Non-pigmented ciliary epithelial cell (primary cell): Measurements from ENCODE around the gene PLA2R1.
"Not testable (repeated sequence)": the region's sequence is repeated elsewhere in the genome, so short reads cannot be mapped to it uniquely, and the experiment has no call there.

Source experiments
- DNase-seq: peaks from one replicate; pipeline ENCODE4 v3.0.0-alpha.2; 2010; ENCODE audit warnings: low read depth

The PLA2R1 gene

DNA sequence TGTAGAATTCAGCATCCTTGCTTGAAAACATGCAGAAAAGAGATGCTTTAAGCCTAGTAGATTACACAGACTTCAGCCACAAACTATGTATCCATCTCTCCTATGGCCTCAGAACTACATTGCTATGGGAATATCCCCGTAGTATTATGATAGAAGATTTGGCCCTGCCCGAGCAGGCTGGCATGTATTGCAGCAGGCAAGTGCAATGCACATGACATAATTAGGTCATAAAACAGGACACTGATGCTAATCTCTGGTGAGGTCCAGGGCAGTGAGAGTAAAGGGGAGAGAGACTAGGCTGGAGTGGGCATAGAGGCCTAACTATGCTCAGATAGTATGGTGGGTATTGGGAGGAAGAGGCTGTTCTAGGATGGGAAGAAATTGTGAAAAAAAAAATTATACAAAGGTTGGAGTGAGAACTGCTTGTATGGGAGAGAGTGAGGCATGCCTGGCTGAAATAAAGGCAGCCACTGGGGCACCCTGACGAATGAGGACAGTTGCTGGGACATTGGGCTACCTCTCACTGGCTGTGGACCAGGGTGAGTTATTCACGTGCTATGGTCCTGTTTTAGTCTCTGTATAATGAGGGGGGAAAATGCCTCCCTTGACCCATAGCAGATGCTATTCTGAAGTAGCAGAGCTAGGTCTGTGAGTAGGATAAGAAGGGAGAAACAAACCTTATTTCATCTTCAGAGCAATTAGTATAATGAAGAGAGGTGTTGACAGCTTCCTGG lies 1.6 kb upstream of the PLA2R1 start:
- DNase-seq, result no peak

- DNase-seq, result no peak
Observed at GRCh38 chr2:160063271-160063670, 856 bp upstream of the PLA2R1 start.

- no peak for DNase-seq
Observed at GRCh38 chr2:160061944-160062291, 497 bp downstream of the PLA2R1 start.

DNA sequence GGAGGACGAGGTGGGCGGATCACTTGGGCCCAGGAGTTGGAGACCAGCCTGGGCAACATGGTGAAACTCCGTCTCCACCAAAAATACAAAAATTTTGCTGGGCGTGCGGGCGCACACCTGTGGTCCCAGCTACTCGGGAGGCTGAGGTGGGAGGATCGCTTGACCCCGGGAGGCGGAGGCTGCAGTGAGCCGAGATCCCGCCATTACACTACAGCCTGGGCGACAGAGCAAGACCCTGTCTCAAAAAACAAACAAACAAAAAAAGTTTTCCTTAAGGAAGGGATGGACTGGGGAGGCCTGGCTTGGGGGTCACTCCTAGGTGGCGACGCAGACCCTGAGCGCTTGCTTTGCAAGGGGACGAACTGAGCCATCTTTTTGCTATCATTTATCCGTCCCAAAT lies 882 bp downstream of the PLA2R1 start:
- no peak for DNase-seq

GRCh38 chr2:160060297-160060696 lies 2.1 kb downstream of the PLA2R1 start:
- no peak for DNase-seq

- DNase-seq, result no peak
Observed at GRCh38 chr2:160057356-160057755, 5.1 kb downstream of the PLA2R1 start.

- DNase-seq, result no peak
Observed at GRCh38 chr2:160055726-160056108, 6.7 kb downstream of the PLA2R1 start.

GRCh38 chr2:160054984-160055725 lies 7.3 kb downstream of the PLA2R1 start:
- DNase-seq, result no peak

- DNase-seq, result no peak
Observed at GRCh38 chr2:160053946-160054345, 8.5 kb downstream of the PLA2R1 start.

GRCh38 chr2:160052531-160052930 lies 9.9 kb downstream of the PLA2R1 start:
- no peak for DNase-seq

GRCh38 chr2:160051371-160051800 lies 11.0 kb downstream of the PLA2R1 start:
- no peak for DNase-seq

DNA sequence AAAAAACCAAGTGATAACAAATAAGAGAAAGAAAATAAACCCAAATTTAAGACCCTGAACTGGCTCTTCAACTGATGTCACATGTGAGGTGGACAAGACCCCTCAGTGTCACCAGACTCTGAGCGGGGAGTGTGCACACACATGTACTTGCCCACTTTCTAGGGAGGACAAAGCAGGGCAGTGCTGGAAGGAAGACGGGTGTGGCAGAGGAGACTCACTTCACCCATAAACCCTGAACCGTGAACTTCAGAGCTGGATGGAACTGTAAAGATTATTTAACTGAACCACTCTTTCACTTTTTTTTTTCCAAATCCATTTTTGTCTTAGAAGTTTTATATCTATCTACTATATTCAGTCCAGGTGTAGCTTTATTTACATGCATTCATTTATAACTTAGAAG lies 12.3 kb downstream of the PLA2R1 start:
- no peak for DNase-seq

- DNase-seq, result no peak
Observed at GRCh38 chr2:160045703-160046210, 16.7 kb downstream of the PLA2R1 start.

DNA sequence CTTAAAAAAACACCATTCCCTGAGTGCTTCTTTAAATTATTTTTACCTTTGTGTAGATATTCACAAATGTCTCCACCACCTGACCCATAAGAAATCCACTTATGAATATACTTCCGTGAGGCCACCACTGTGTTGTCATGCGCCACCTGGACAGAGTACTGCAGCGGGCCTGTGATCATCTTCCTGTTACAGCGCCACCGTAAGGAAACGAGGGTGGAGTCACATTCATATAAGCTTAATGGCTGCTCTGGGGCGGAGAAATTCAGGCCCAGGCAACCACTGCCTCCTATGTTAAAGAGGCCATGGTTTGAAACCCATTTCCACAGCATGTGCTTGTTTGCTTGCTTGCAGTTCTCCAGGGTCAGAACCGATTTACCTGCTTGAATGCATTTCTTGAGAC lies 17.7 kb downstream of the PLA2R1 start:
- no peak for DNase-seq

DNA sequence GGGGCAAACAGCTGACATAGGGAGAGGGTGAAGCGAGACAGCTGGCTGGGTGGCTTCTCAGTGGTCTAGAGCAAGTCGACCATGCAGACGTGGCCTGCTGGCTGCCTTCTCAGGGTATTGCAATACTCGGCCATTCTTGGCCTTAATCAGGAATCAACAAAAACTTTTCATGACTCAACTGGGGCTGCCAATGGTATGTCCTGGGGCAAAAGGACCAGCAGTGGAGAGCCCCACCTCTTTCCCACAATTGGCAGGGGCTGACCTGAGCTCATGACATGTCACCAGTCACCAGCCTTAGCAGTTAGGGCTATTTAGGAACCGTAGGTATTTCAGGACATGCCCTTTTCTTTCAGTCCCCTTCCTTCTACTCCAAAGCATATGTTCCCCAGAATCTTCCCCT lies 19.1 kb downstream of the PLA2R1 start:
- DNase-seq, result no peak

GRCh38 chr2:160042054-160042453 lies 20.4 kb downstream of the PLA2R1 start:
- DNase-seq, result no peak

- DNase-seq, result no peak
Observed at GRCh38 chr2:160041091-160041490, 21.3 kb downstream of the PLA2R1 start.

DNA sequence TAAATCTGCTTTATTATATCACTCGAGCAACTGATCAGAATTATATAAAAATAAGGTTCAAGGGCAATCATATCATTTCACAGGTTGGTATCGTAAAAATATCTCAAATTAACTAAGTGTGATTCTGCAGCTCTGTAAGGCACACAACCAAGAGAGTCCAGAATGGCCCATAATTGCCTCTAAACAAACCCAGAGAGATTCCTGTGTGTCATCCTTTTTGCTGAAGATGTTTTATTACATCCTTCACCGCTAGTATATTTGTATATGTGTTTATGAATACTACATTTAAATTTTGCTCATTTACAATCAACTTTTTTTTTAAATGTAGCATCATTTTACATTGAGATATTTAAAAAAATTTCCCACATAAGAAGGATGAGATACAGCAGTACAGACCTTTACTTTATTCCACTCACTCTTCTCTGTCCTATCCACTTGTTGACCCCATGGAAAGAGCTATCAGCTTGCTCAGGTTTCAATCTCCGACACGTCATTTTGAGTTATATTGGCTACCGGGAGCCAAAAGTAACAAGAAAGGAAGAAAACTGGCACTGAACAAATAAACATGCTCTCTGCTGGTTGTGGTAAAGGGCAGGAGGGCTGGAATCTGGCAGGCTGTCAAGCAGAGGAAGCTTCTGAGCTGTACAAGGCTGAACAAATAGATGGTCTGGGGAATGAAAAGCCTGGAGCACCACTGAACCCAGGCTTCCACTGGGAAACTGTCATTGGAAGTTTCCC lies 23.1 kb downstream of the PLA2R1 start:
- peak; percentile 55 for DNase-seq

GRCh38 chr2:160038662-160039061 lies 23.8 kb downstream of the PLA2R1 start:
- not testable (repeated sequence) for DNase-seq

DNA sequence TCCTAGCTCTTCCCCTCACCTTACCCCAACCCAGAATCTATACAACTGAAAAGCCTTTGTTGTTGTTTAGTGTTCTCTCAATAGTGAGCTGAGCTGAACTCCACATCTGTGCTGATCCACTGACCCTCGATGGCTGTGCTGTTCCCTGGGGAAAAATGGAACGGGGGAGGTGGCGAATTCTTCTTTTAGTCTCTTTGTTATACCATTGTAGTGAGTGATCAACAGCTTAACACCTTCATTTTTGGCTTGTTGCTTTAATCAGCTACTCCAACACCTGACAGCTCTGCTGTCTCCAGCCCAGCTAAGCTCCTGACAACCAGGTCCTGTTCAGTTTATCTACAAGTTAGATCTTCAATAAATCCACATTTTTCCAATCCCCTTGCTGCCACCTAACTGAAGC lies 25.7 kb downstream of the PLA2R1 start:
- no peak for DNase-seq

DNA sequence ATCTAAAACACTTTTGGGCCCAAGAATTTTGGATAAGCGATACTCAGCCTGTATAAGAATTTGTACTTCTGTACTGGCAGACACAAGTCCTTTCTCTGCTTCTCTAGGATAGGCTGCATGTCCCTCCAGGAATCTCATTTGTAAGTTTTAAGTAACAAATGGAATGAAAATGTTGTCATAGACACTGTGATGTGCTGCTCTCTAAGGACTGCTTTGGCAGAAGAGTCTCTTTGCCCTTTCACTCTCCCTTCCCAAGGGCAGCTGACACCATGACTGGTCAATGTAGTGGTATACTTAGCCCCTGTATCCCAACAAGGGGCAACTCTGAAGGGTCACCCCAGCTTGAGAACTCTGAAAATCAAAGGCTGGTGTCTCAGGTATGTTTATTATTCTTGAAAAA lies 27.3 kb downstream of the PLA2R1 start:
- no peak for DNase-seq

- no peak for DNase-seq
Observed at GRCh38 chr2:160034396-160034795, 28.0 kb downstream of the PLA2R1 start.
